ACC112 (cell line): ENCODE measurements around the gene FAM89B.
"Not testable (repeated sequence)": the region's sequence is repeated elsewhere in the genome, so short reads cannot be mapped to it uniquely, and the experiment has no call there.

Experiments
- H2AFZ ChIP-seq: fragments of 200-600 bp; sonication (generic); one replicate; pipeline ENCODE4 v1.6.0; 2017; ENCODE audit warnings: antibody characterized with exemption, low read length; ENCODE audit not compliant: unreplicated experiment
- H3K27ac ChIP-seq: fragments of 200-600 bp; sonication (generic); 2 replicates; pipeline ENCODE4 v1.5.1; 2014; ENCODE audit warnings: low read depth, mild to moderate bottlenecking, antibody characterized with exemption, low read length, moderate library complexity
- H3K27me3 ChIP-seq: fragments of 200-600 bp; sonication (generic); 2 replicates; pipeline ENCODE4 v1.6.1; 2014; ENCODE audit warnings: mild to moderate bottlenecking, antibody characterized with exemption, low read length, moderate library complexity, mixed read lengths; ENCODE audit not compliant: insufficient read depth
- H3K36me3 ChIP-seq: fragments of 200-600 bp; sonication (generic); 2 replicates; pipeline ENCODE4 v1.6.1; 2016; ENCODE audit warnings: mild to moderate bottlenecking, antibody characterized with exemption, low read length, moderate library complexity, mixed read lengths; ENCODE audit not compliant: insufficient read depth
- H3K4me1 ChIP-seq: fragments of 200-600 bp; sonication (generic); one replicate; pipeline ENCODE4 v1.6.1; 2016; ENCODE audit warnings: low read length, mixed read lengths; ENCODE audit not compliant: insufficient read depth, unreplicated experiment, control insufficient read depth
- H3K4me3 ChIP-seq: fragments of 200-600 bp; sonication (generic); 2 replicates; pipeline ENCODE4 v1.5.1; 2014; ENCODE audit warnings: mild to moderate bottlenecking, low read depth, low read length
- H3K79me2 ChIP-seq: fragments of 200-600 bp; sonication (generic); one replicate; pipeline ENCODE4 v1.6.0; 2016; ENCODE audit warnings: low read length; ENCODE audit not compliant: control insufficient read depth, unreplicated experiment, insufficient read depth

FAM89B gene

DNA sequence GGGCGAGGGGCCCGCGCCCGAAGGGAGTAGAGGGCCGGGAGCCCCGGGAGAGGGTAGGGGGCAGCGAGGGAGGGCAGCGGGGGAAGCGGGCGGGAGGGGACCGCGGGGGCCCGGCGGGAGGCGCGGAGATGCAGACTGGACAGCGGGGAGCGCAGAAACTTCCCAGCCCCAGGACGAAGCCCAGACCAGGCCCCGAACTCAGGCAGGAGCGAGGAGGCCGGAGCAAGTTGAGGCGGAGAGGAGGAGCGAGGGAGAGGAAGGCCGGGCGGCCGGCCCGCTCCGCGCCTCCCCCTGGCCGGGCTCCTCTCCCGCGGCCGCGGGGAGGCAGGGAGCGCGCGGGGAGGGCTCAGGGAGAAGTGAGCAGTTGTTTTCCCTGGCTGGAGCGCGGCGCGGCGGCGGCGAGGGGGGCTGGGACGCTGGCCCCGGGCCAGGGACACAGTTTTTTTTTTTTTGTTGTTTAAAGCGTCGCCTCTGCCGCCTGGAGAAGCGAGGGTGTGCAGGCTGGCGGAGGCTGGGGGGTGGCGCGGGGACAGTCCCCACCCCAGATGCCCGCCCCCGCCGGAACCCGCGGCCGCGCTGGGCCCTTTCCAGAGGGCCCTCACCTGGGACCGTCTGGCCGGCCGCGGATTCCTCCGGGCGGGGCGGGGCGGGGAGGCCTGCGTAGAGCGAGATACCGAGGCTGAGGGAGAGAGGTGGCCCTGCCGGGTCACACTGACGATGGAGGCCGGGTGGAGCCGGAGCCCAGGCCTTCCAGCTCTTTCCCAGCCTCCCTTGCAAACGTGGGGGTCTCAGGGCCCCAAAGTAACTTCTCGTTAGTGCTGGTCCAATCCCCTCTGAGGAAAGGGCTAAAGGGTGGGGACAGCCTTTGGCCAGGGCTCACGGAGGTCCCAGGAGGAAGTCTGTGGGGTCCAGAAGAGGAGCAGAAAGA is 14.1 kb upstream of the FAM89B start, which contains the start of gene LTBP3:
LTBP3 (minus strand) TSS at position 358 of the 928 bp plus-strand sequence. CDS start 400 bp downstream, outside the sequence.
- Histone ChIP-seq H3K79me2 (peaks cover 15% of the 10 kb centered on the region), H3K27ac (peak within 1 kb of the TSS; percentile 74), H2AFZ (peak within 1 kb of the TSS; percentile 44), H3K27me3 (no peaks in the 10 kb centered on the region), H3K4me3 (peak within 1 kb of the TSS; percentile 80), H3K4me1 (peaks cover 62% of the 10 kb centered on the region), H3K36me3 (no peaks in the 10 kb centered on the region)

DNA sequence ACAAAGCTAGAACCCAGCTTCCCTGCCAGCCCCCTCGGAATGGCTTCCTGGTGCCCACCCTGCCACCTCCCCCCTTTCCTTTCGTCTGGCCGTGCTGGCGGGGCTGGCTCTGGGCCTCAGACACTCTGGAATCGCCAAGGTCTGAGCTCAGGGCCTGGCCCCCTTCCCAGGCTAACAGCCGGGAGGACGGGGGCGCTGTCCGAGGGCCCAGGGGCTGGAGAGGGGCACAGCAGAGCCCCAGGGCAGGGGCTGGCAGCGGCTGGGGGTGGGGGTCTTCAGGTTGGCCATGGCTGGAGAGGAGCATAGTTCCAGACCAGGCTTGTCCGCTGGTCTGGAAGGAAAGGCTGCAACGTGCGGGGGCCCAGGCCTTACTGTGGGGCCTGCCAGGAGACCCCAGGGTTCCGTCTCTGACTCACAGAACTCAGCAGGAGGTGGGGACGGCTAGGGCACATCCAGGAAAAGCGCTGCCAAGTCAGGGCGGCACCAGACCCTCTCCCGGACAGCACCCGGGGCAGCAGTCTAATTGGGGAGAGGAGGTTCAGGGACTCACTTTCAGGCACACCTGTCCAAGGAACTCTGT is 13.3 kb upstream of the FAM89B start:
- Histone ChIP-seq H3K27me3 (no peaks in the 10 kb centered on the region), H3K4me1 (peaks cover 60% of the 10 kb centered on the region), H3K4me3 (peak overlapping the region; percentile 80), H3K79me2 (peaks cover 15% of the 10 kb centered on the region), H3K27ac (peak overlapping the region; percentile 74), H2AFZ (peak overlapping the region; percentile 44), H3K36me3 (no peaks in the 10 kb centered on the region)

DNA sequence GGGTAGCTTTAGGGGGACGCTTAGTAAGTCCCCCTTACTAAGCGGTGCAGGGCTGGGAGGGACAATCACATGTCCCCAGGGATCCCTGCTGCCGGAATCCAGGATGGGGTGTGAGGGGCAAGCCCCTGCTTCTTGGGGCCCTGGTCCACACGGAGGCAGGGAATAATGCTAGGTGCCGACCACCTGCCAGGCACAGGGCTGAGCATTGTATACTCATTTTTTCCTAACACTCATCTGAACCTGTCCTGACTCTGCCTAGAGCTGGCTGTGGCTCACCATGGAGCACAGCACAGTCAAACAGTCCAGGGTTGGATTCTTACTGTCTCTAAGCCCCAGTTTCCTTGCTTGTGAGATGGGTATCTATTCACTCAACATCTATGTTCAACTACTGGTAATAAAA is 12.8 kb upstream of the FAM89B start:
- no peaks in the 10 kb centered on the region for H3K36me3 ChIP-seq
- H3K4me1 ChIP-seq: peaks cover 55% of the 10 kb centered on the region
- peaks cover 15% of the 10 kb centered on the region for H3K79me2 ChIP-seq
- H3K4me3 ChIP-seq: no peak overlapping the region
- peak overlapping the region; percentile 74 for H3K27ac ChIP-seq
- H2AFZ ChIP-seq: no peak overlapping the region
- no peaks in the 10 kb centered on the region for H3K27me3 ChIP-seq

DNA sequence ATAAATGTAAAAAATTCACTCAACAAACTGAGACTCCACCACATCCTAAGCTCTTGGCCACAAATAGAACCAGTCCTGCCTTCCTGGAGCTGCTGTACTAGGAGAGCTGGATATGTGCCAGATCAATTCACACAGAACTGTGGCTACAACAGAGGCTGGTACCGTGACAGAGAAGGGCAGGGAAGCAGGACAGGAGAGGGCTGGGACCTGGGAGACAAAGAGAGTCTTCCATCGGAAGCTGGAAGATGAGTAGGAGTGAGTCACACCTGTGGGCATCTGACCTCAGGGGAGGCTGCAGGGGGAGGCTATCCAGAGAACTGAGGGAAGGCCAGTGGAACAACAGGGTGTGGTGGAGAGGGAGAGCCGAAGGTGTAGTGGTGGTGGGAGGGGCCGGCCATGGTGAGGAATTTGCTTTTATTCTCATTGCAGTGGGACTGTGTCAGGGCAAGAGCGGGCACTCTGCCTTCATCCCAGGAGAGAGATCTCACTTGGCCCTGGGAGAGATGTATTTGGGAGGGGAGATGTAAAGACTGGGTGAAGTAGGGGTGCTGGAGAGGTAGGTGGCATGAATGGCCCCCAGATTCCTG is 12.3 kb upstream of the FAM89B start:
- peaks cover 50% of the 10 kb centered on the region for H3K4me1 ChIP-seq
- no peaks in the 10 kb centered on the region for H3K27me3 ChIP-seq
- H3K36me3 ChIP-seq: no peaks in the 10 kb centered on the region
- no peak overlapping the region for H2AFZ ChIP-seq
- H3K27ac ChIP-seq: peak overlapping the region; percentile 74
- H3K4me3 ChIP-seq: peak overlapping the region; percentile 11
- peaks cover 10% of the 10 kb centered on the region for H3K79me2 ChIP-seq

DNA sequence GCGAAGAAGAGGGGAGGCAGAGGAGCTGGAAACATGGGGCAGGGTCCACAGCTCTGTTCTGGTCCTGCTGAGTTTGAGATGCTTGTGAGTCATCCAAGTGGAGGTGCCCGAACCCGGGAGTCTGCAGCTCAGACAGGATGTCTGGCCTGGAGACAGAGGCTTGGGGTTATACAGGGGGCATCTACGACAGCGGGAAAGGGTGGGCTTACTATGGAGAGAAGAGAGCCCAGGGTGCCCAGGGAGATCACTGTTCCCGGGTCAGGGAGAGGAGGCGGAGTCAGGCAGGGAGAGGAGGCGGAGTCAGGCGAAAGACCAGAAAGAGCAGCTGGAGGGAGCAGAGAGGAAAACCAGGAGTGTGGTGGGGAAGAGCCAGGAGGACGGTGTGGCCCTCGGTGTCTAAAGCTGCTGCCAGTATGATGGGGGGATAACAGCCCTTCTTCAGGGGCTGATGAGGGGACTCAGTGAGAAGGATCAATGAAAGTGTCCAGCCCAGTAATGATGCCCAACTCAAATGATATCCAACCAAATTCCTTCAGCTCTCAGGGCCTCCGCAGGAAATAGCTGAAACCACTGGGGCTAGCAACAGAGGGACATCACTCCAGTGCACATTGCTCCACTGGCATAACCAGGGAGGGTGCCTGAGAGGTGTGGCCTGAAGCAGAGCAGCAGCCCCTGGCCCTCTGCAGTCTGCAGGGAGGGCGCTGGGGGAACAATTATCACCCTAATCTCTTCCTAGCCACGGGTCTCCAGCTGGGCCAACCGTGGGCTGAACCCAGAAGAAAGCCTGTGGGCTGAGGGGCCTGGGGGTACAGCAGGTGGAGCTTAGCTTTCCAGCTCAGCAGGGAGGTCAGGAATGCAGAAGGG is 11.6 kb upstream of the FAM89B start:
- H3K27me3 ChIP-seq: no peaks in the 10 kb centered on the region
- H2AFZ ChIP-seq: no peak overlapping the region
- H3K4me3 ChIP-seq: peak overlapping the region; percentile 11
- no peaks in the 10 kb centered on the region for H3K36me3 ChIP-seq
- peaks cover 48% of the 10 kb centered on the region for H3K4me1 ChIP-seq
- peak overlapping the region; percentile 74 for H3K27ac ChIP-seq
- peaks cover 7% of the 10 kb centered on the region for H3K79me2 ChIP-seq

DNA sequence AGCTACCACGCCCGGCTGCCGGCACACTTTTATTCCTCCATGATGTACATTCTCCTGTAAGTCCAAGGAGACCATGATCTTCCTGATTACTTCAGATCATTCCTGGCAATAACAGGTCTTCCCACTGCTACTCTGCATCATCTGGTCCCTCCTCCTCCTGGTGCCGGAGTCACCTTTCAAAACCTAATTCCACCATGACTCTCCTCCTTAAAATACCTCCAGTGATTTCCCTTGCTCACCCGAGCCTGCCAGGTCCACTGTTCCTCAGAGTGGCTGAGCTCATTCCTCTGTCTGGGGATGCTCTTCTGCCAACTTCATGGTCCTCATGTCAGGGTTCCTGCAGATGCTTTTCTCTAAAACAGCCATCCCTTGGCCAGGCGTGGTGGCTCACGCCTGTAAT is 10.3 kb upstream of the FAM89B start:
- no peak overlapping the region for H3K4me3 ChIP-seq
- H3K79me2 ChIP-seq: peaks cover 11% of the 10 kb centered on the region
- H3K27me3 ChIP-seq: no peaks in the 10 kb centered on the region
- no peak overlapping the region for H2AFZ ChIP-seq
- no peaks in the 10 kb centered on the region for H3K36me3 ChIP-seq
- no peak overlapping the region for H3K27ac ChIP-seq
- peaks cover 43% of the 10 kb centered on the region for H3K4me1 ChIP-seq

DNA sequence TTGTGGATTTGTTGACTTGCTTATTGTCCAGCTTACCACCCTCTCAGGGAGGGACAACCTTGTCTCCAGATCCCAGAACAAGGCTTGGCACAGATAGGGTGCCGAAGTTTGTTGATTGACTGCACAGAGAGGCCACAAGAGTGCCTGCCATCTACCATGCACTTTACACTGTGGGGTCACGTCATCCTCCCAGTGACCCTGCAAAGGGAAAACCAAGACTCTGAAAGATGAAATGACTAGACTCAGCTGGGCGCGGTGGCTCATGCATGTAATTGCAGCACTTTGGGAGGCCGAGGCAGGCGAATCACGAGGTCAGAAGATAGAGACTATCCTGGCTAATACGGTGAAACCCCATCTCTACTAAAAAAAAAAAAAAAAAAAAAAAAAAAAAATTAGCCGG is 9.6 kb upstream of the FAM89B start:
- H3K36me3 ChIP-seq: no peaks in the 10 kb centered on the region
- H3K79me2 ChIP-seq: peaks cover 9% of the 10 kb centered on the region
- no peaks in the 10 kb centered on the region for H3K27me3 ChIP-seq
- no peak overlapping the region for H3K27ac ChIP-seq
- no peak overlapping the region for H2AFZ ChIP-seq
- peaks cover 43% of the 10 kb centered on the region for H3K4me1 ChIP-seq
- no peak overlapping the region for H3K4me3 ChIP-seq

DNA sequence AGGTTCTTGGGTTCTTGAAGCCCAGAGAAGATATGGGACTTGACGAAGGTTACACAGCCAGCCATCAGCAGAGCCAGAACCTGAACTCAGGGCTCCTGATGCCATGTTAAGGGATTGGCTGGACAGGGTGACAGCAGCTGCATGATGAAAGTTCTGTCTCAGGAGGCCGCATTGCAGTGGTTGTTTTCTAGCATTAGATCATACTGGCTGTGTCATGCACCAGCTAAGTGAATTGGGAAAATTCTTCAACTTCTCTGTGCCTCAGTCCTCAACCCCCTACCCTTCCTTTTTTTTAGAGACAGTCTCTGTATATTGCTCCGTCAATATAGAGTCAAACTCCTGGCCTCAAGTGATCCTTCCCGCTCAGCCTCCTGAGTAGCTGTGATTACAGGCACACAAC is 8.7 kb upstream of the FAM89B start:
- Histone ChIP-seq H3K36me3 (no peaks in the 10 kb centered on the region), H3K4me3 (no peak overlapping the region), H3K79me2 (peaks cover 17% of the 10 kb centered on the region), H3K27me3 (no peaks in the 10 kb centered on the region), H2AFZ (no peak overlapping the region), H3K27ac (no peak overlapping the region), H3K4me1 (peaks cover 43% of the 10 kb centered on the region)

DNA sequence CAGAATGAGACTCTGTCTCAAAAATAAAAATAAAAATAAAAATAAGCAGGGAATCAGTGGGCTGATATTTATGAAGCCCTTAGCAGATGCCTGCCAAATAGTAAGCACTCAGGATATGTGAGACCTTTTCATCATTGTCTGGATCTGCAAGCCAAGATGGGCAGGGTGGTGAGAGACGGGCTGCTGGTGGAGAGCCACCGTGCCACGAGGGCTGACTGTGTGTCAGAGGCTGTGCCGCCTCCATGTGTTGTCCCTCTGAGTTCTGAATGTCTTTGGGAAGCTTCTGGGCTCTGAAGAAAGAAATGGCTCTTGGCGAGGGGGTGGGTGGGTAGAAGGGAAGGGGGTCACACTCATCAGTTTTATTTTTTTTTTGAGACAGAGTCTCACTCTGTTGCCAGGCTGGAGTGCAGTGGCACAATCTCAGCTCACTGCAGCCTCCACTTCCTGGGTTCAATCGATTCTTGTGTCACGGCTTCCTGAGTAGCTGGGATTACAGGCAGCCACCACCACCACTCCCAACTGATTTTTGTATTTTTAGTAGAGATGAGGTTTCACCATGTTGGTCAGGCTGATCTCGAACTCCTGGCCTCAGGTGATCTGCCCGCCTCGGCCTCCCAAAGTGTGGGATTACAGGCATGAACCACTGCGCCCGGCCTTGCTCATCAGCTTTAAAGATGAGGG is 7.3 kb upstream of the FAM89B start:
- not testable (repeated sequence) for H2AFZ ChIP-seq, H3K36me3 ChIP-seq, H3K4me3 ChIP-seq, H3K27me3 ChIP-seq
- Histone ChIP-seq H3K27ac (peak overlapping the region; percentile 51), H3K4me1 (peaks cover 34% of the 10 kb centered on the region), H3K79me2 (peaks cover 22% of the 10 kb centered on the region)
